NCI-H128 (cell line): ENCODE measurements around the gene NFATC4.
"Not testable (repeated sequence)": the region's sequence is repeated elsewhere in the genome, so short reads cannot be mapped to it uniquely, and the experiment has no call there.

Experiments used
- DNase-seq: peaks from one replicate; lab custom pipeline; 2025; ENCODE audit not compliant: unreplicated experiment; lab: John Stamatoyannopoulos, UW

Gene NFATC4

GRCh38 chr14:24366721-24367513 lies 1.1 kb upstream of the NFATC4 start:
- peak; percentile 89 for DNase-seq

GRCh38 chr14:24368212-24368561 lies 203 bp downstream of the NFATC4 start:
- no peak for DNase-seq

GRCh38 chr14:24368562-24369252 lies 723 bp downstream of the NFATC4 start:
- DNase-seq = peak; percentile 66

- no peak for DNase-seq
Observed at GRCh38 chr14:24369463-24369862, 1.5 kb downstream of the NFATC4 start.

- DNase-seq = no peak
Observed at GRCh38 chr14:24369907-24370687, 2.1 kb downstream of the NFATC4 start.

GRCh38 chr14:24370748-24371147 lies 2.8 kb downstream of the NFATC4 start:
- DNase-seq = no peak

- DNase-seq = not testable (repeated sequence)
Observed at GRCh38 chr14:24371605-24372004, 3.6 kb downstream of the NFATC4 start.

GRCh38 chr14:24372701-24373416 lies 4.9 kb downstream of the NFATC4 start:
- DNase-seq = no peak

- DNase-seq = no peak
Observed at GRCh38 chr14:24376448-24377070, 8.6 kb downstream of the NFATC4 start.

- DNase-seq = no peak
Observed at GRCh38 chr14:24377126-24377525, 9.1 kb downstream of the NFATC4 start.

GRCh38 chr14:24377657-24378056 lies 9.7 kb downstream of the NFATC4 start:
- DNase-seq = no peak

- DNase-seq = no peak
Observed at GRCh38 chr14:24378327-24378726, 10.3 kb downstream of the NFATC4 start.

- DNase-seq = no peak
Observed at GRCh38 chr14:24378981-24379906, 11.3 kb downstream of the NFATC4 start.

- DNase-seq = no peak
Observed at GRCh38 chr14:24379907-24380730, 12.1 kb downstream of the NFATC4 start.

GRCh38 chr14:24381363-24382063 lies 13.5 kb downstream of the NFATC4 start:
- DNase-seq = no peak

GRCh38 chr14:24382064-24382371 lies 14.0 kb downstream of the NFATC4 start:
- no peak for DNase-seq

- DNase-seq = no peak
Observed at GRCh38 chr14:24384169-24384568, 16.2 kb downstream of the NFATC4 start.

GRCh38 chr14:24385524-24385923 lies 17.5 kb downstream of the NFATC4 start:
- DNase-seq = no peak
